OCI-LY3 (cell line): Measurements from ENCODE around the gene TMEM18.

ENCODE experiments used
- H2AFZ ChIP-seq: fragments of 200-600, 300-600 bp; shearing (Covaris generic); 2 replicates; pipeline ENCODE4 v1.6.0; 2014; ENCODE audit warnings: antibody characterized with exemption, low read depth, low read length
- H3K27ac ChIP-seq: fragments of 200-600, 300-600 bp; sonication (generic); 2 replicates; pipeline ENCODE4 v1.5.1; 2014; ENCODE audit warnings: mild to moderate bottlenecking, low read length, moderate library complexity, mixed read lengths
- H3K27me3 ChIP-seq: fragments of 200-600, 300-600 bp; sonication (generic); 2 replicates; pipeline ENCODE4 v1.6.1; 2014; ENCODE audit warnings: low read depth, low read length, mixed read lengths
- H3K36me3 ChIP-seq: fragments of 200-600, 300-600 bp; sonication (generic); replicated peaks from 2 replicates; pipeline ENCODE3; 2014; ENCODE audit warnings: low read depth, low read length, mixed read lengths
- H3K4me1 ChIP-seq: fragments of 300-600, 200-600 bp; sonication (generic); 2 replicates; pipeline ENCODE4 v1.6.1; 2014; ENCODE audit warnings: low read length, mixed read lengths
- H3K4me2 ChIP-seq: fragments of 200-600, 300-600 bp; sonication (generic); 2 replicates; pipeline ENCODE4 v1.6.1; 2014; ENCODE audit warnings: low read length, mixed read lengths
- H3K4me3 ChIP-seq: fragments of 300-600, 200-600 bp; sonication (generic); 2 replicates; pipeline ENCODE4 v1.5.1; 2014; ENCODE audit warnings: antibody characterized with exemption, mild to moderate bottlenecking, low read length, moderate library complexity
- H3K79me2 ChIP-seq: fragments of 300-600, 200-600 bp; shearing (Covaris generic); 2 replicates; pipeline ENCODE4 v1.6.1; 2014; ENCODE audit warnings: mild to moderate bottlenecking, low read length, mixed read lengths
- H3K9ac ChIP-seq: fragments of 300-600, 200-600 bp; shearing (Covaris generic); 2 replicates; pipeline ENCODE4 v1.6.0; 2014; ENCODE audit warnings: mild to moderate bottlenecking, low read length, moderate library complexity
- H3K9me3 ChIP-seq: fragments of 200-600, 300-600 bp; shearing (Covaris generic); 2 replicates; pipeline ENCODE4 v1.6.1; 2014; ENCODE audit warnings: low read length, mixed read lengths; ENCODE audit not compliant: insufficient read depth
- H4K20me1 ChIP-seq: fragments of 200-600, 300-600 bp; sonication (generic); 2 replicates; pipeline ENCODE4 v1.6.1; 2016; ENCODE audit warnings: low read length, mixed read lengths; ENCODE audit not compliant: insufficient read depth
- EZH2phosphoT487 ChIP-seq: fragments of 200-600 bp; shearing (Covaris generic); IDR thresholded peaks from 2 replicates; pipeline ENCODE4 v1.6.1; 2018; ENCODE audit warnings: antibody characterized with exemption, mixed run types, low read depth
- TF ChIP-seq, protein P1 (sequence below): fragments of 200-600, 300-600 bp; sonication (generic); IDR thresholded peaks from 2 replicates; pipeline ENCODE4 v1.5.1; 2014; ENCODE audit warnings: antibody characterized with exemption, low read length, low read depth

The TMEM18 gene

DNA sequence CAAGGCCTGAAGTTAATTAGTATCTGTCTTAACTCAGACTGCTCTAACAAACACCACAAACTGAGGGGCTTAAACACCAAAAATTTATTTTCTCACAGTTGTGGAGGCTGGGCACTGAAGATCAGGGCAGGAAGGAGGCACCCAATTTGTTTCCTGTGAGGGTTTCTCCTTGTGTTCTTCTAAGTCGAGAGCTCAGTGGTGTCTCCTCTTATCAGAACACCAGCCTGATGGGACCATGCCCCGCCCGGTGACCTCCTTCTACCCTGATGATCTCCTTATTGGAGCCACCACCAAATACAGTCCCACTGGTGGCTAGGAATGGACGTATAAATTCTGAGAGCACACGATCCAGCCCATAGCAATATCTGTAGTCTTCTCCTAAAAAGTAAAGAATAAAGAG is 20.5 kb downstream of the TMEM18 start:
- Histone ChIP-seq H3K9ac (no peak overlapping the region), H3K4me2 (no peak overlapping the region), H2AFZ (no peak overlapping the region), H3K36me3 (no peaks in the 10 kb centered on the region), H3K27me3 (no peaks in the 10 kb centered on the region), H3K9me3 (no peaks in the 10 kb centered on the region), H3K79me2 (no peaks in the 10 kb centered on the region), H3K4me1 (no peaks in the 10 kb centered on the region), H3K27ac (no peak overlapping the region), H4K20me1 (no peaks in the 10 kb centered on the region), H3K4me3 (no peak overlapping the region)
- TF ChIP-seq, protein P1, sequence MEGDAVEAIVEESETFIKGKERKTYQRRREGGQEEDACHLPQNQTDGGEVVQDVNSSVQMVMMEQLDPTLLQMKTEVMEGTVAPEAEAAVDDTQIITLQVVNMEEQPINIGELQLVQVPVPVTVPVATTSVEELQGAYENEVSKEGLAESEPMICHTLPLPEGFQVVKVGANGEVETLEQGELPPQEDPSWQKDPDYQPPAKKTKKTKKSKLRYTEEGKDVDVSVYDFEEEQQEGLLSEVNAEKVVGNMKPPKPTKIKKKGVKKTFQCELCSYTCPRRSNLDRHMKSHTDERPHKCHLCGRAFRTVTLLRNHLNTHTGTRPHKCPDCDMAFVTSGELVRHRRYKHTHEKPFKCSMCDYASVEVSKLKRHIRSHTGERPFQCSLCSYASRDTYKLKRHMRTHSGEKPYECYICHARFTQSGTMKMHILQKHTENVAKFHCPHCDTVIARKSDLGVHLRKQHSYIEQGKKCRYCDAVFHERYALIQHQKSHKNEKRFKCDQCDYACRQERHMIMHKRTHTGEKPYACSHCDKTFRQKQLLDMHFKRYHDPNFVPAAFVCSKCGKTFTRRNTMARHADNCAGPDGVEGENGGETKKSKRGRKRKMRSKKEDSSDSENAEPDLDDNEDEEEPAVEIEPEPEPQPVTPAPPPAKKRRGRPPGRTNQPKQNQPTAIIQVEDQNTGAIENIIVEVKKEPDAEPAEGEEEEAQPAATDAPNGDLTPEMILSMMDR = no peak
- TF ChIP-seq EZH2phosphoT487 = no peak

DNA sequence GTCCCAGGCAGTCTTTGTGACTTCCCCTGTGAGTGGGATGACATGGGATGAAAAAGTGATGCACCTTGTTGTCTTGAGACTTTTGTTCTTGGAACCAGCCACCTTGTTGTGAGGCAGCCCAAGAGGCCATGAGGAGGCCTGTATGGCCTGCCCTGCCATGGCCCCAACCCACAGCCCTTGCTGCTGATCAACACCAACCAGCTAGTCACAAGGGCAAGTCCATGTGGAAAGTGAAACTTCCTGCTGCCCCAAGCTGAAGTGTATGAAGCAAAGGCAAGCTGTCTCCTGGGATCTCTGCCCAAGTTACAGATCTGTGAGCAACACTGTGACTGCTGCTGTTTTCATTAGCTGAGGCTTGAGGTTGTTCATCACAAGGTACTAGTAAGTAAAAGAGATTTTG is 21.6 kb downstream of the TMEM18 start:
- Histone ChIP-seq H3K4me3 (no peak overlapping the region), H3K9ac (no peak overlapping the region), H3K79me2 (no peaks in the 10 kb centered on the region), H3K4me2 (no peak overlapping the region), H2AFZ (no peak overlapping the region), H3K27me3 (no peaks in the 10 kb centered on the region), H3K36me3 (no peaks in the 10 kb centered on the region), H3K9me3 (no peaks in the 10 kb centered on the region), H3K4me1 (no peaks in the 10 kb centered on the region), H4K20me1 (no peaks in the 10 kb centered on the region), H3K27ac (no peak overlapping the region)
- TF ChIP-seq, protein P1 = no peak

DNA sequence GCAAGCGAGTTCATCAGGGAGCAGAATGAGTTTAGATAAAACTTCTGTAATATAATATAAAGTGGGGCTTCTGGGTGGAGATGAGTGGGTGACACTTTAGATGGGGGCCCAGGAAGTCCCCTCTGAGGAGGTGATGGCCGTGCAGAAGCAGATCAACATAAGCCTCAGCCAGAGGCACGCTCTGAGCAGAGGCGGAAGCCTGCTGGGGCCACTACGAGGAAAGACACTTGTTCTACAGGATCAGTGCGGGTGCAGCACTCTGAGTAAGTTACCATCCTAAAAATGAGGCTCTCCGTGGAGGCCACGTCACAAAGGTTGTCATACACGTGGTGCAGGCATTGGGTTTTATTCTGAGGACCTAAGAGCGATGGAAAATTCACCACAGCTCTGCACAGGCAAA is 22.3 kb downstream of the TMEM18 start:
- Histone ChIP-seq H3K27me3 (no peaks in the 10 kb centered on the region), H3K79me2 (no peaks in the 10 kb centered on the region), H3K4me3 (no peak overlapping the region), H4K20me1 (no peaks in the 10 kb centered on the region), H3K9me3 (no peaks in the 10 kb centered on the region), H3K4me1 (no peaks in the 10 kb centered on the region), H2AFZ (no peak overlapping the region), H3K9ac (no peak overlapping the region), H3K27ac (no peak overlapping the region), H3K36me3 (no peaks in the 10 kb centered on the region), H3K4me2 (no peak overlapping the region)
- TF ChIP-seq, protein P1 = no peak
- TF ChIP-seq EZH2phosphoT487 = no peak

DNA sequence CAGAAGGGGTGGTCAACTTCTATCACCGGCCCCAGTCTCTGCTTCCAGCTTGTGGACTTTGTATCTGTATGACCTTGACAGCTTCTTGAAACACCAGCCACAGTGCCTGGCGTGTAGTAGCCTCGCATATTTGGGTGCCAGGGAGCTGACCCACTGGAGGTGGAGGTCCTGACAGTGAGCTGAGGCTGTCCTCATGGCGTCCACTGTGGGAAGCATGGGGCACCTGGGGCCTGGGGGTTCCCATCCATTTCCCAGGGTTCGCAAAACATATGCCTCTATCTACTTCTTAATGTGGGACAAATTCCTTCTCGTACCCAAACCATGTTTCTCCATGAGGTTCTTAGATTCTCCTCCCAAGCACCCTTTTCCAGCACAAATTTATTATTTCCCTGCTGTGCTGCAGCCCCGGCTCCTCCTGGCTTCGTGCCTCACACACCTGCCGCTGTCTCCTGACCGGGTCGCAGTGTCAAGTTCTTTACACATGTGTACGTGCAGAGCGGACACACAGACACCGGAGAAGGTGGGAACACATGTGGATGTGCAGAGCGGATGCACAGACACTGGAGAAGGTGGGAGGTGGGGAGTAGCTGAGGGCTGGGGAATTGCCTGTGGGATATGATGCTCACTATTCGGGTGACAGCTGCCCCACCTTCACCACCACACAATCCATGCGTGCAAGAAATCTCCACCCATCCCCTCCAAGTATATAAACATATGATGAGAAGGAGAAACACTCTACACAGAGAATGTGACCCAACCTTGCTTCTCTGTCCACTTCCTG is 23.4 kb downstream of the TMEM18 start:
- H3K79me2 ChIP-seq = no peaks in the 10 kb centered on the region
- H3K9me3 ChIP-seq = no peaks in the 10 kb centered on the region
- no peaks in the 10 kb centered on the region for H4K20me1 ChIP-seq
- H3K9ac ChIP-seq = no peak overlapping the region
- no peak overlapping the region for H2AFZ ChIP-seq
- no peak overlapping the region for H3K4me3 ChIP-seq
- TF ChIP-seq EZH2phosphoT487 = no peak
- TF ChIP-seq, protein P1 = no peak
- no peaks in the 10 kb centered on the region for H3K4me1 ChIP-seq
- no peak overlapping the region for H3K4me2 ChIP-seq
- no peaks in the 10 kb centered on the region for H3K36me3 ChIP-seq
- H3K27ac ChIP-seq = no peak overlapping the region
- H3K27me3 ChIP-seq = no peaks in the 10 kb centered on the region
